Measurements from ENCODE around the gene SERPINE3. TPM values are rescaled to one million over a fixed set of nuclear protein-coding genes. Genes with fewer than 3 reads are reported as not detected.

The SERPINE3 gene
- total and polyA plus RNA-seq, 2 experiments from 2014 or later = 0.17 to 0.31 TPM

DNA sequence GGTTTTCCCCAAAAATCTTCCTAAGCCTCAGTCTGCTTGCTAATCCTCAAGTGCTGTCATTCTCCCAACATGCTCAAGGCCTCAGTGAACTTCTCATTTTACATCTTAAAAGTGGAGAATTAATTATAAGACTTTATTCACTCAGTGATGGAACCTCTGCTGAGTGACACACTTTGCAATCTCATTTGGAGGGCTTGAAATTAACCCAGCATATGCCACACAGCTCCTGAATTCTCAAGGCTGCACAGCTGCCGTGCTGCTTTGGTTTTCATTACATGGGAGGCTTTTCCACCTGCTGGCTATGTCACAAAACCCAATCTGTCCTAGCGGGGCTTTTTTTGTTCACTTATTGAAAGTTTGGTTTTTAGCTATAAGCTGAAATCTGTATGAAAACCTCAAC, 28.3 kb upstream of the SERPINE3 start:
- no peaks in the 10 kb centered on the region for H3K36me3 ChIP-seq (ENCODE audit: insufficient read depth)
- H3K4me1 Mint-ChIP-seq = peaks cover 32% of the 10 kb centered on the region
- H3K4me1 ChIP-seq (ENCODE audit: insufficient read depth) = peaks cover 25% of the 10 kb centered on the region
- no peaks in the 10 kb centered on the region for H3F3A ChIP-seq (replicated peaks; ENCODE audit: low read depth)
- peak overlapping the region; percentile 8; the same call in 1 of the 2 replicates for H2AFZ ChIP-seq
- no peaks in the 10 kb centered on the region for H4K20me1 ChIP-seq (replicated peaks; ENCODE audit: insufficient read depth)
- 0 out of 2 replicates have a peak overlapping the region, but pooled peaks have one; percentile 6 for H3K4me2 ChIP-seq
- no peak for DNase-seq (ENCODE audit: low spot score)
- ATAC-seq = no peak; the same call in 2 of the 3 replicates
- H3K27me3 Mint-ChIP-seq (ENCODE audit: insufficient read depth, low read depth, poor library complexity) = peaks cover 11% of the 10 kb centered on the region
- no peak overlapping the region for H3K4me3 Mint-ChIP-seq
- H3K27ac Mint-ChIP-seq = no peak overlapping the region
- TF ChIP-seq, protein P1, sequence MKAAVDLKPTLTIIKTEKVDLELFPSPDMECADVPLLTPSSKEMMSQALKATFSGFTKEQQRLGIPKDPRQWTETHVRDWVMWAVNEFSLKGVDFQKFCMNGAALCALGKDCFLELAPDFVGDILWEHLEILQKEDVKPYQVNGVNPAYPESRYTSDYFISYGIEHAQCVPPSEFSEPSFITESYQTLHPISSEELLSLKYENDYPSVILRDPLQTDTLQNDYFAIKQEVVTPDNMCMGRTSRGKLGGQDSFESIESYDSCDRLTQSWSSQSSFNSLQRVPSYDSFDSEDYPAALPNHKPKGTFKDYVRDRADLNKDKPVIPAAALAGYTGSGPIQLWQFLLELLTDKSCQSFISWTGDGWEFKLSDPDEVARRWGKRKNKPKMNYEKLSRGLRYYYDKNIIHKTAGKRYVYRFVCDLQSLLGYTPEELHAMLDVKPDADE (IDR thresholded peaks at IDR 0.05) = no peak
- TF ChIP-seq STAT1 (IDR thresholded peaks at IDR 0.05; ENCODE audit: unreplicated experiment) (no peak), CREB1 (CRISPR knock-in tag; IDR thresholded peaks at IDR 0.05; ENCODE audit: low read depth) (no peak)
- H3K36me3 Mint-ChIP-seq (ENCODE audit: low read depth) = peaks cover 3% of the 10 kb centered on the region; the same call in 2 of the 3 replicates
- H3K79me2 ChIP-seq (replicated peaks; ENCODE audit: insufficient read depth) = no peaks in the 10 kb centered on the region
- H3K27ac ChIP-seq (ENCODE audit: low read depth) = no peak overlapping the region; the same call in 1 of the 2 replicates
- no peak overlapping the region for H3K4me3 ChIP-seq
- H3K9me2 ChIP-seq (ENCODE audit: insufficient read depth) = no peaks in the 10 kb centered on the region
- H3K27me3 ChIP-seq (ENCODE audit: insufficient read depth) = no peaks in the 10 kb centered on the region
- peaks cover 3% of the 10 kb centered on the region; the same call in 2 of the 3 replicates for H3K9me3 Mint-ChIP-seq

DNA sequence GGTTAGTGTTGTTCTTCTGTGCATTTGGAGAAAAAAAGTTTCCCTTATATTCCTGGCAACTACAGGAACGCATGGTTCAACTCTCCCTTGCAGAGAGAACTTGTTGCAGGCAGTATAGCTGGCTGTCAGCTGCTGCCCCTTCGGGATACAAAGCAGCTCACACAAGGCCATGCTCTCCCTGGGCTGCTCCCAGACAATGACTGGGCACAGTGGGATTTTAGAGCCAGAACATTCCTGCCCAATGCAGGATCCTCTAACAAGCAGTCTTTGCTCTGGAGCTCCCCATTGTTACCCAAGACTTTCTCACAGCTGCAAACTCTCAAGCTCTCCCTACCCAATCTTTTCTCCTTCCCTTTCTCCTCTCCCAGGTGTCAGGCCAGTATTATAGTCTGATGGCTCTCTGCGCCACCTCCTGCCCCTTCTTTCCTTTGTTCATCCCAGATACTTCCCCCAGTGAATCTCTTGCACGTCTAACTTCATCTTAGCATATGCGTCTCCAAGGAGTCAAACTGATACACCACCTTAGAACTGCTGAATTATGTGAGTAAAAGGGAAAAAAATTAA, 27.5 kb upstream of the SERPINE3 start:
- no peak overlapping the region for H3K27ac ChIP-seq (ENCODE audit: low read depth)
- no peak for DNase-seq (ENCODE audit: low spot score)
- TF ChIP-seq EZH2phosphoT487 (IDR thresholded peaks at IDR 0.05; ENCODE audit: unreplicated experiment) (no peak), EZH2 (IDR thresholded peaks at IDR 0.05; ENCODE audit: low read depth, unreplicated experiment) (no peak)
- TF ChIP-seq, protein P1 (IDR thresholded peaks at IDR 0.05) = no peak
- TF ChIP-seq, protein P2, sequence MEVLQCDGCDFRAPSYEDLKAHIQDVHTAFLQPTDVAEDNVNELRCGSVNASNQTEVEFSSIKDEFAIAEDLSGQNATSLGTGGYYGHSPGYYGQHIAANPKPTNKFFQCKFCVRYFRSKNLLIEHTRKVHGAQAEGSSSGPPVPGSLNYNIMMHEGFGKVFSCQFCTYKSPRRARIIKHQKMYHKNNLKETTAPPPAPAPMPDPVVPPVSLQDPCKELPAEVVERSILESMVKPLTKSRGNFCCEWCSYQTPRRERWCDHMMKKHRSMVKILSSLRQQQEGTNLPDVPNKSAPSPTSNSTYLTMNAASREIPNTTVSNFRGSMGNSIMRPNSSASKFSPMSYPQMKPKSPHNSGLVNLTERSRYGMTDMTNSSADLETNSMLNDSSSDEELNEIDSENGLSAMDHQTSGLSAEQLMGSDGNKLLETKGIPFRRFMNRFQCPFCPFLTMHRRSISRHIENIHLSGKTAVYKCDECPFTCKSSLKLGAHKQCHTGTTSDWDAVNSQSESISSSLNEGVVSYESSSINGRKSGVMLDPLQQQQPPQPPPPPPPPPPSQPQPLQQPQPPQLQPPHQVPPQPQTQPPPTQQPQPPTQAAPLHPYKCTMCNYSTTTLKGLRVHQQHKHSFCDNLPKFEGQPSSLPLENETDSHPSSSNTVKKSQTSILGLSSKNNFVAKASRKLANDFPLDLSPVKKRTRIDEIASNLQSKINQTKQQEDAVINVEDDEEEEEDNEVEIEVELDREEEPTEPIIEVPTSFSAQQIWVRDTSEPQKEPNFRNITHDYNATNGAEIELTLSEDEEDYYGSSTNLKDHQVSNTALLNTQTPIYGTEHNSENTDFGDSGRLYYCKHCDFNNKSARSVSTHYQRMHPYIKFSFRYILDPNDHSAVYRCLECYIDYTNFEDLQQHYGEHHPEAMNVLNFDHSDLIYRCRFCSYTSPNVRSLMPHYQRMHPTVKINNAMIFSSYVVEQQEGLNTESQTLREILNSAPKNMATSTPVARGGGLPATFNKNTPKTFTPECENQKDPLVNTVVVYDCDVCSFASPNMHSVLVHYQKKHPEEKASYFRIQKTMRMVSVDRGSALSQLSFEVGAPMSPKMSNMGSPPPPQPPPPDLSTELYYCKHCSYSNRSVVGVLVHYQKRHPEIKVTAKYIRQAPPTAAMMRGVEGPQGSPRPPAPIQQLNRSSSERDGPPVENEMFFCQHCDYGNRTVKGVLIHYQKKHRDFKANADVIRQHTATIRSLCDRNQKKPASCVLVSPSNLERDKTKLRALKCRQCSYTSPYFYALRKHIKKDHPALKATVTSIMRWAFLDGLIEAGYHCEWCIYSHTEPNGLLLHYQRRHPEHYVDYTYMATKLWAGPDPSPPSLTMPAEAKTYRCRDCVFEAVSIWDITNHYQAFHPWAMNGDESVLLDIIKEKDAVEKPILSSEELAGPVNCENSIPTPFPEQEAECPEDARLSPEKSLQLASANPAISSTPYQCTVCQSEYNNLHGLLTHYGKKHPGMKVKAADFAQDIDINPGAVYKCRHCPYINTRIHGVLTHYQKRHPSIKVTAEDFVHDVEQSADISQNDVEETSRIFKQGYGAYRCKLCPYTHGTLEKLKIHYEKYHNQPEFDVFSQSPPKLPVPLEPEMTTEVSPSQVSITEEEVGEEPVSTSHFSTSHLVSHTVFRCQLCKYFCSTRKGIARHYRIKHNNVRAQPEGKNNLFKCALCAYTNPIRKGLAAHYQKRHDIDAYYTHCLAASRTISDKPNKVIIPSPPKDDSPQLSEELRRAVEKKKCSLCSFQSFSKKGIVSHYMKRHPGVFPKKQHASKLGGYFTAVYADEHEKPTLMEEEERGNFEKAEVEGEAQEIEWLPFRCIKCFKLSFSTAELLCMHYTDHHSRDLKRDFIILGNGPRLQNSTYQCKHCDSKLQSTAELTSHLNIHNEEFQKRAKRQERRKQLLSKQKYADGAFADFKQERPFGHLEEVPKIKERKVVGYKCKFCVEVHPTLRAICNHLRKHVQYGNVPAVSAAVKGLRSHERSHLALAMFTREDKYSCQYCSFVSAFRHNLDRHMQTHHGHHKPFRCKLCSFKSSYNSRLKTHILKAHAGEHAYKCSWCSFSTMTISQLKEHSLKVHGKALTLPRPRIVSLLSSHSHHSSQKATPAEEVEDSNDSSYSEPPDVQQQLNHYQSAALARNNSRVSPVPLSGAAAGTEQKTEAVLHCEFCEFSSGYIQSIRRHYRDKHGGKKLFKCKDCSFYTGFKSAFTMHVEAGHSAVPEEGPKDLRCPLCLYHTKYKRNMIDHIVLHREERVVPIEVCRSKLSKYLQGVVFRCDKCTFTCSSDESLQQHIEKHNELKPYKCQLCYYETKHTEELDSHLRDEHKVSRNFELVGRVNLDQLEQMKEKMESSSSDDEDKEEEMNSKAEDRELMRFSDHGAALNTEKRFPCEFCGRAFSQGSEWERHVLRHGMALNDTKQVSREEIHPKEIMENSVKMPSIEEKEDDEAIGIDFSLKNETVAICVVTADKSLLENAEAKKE (CRISPR knock-in tag; IDR thresholded peaks at IDR 0.05) = no peak
- TF ChIP-seq, protein P3, sequence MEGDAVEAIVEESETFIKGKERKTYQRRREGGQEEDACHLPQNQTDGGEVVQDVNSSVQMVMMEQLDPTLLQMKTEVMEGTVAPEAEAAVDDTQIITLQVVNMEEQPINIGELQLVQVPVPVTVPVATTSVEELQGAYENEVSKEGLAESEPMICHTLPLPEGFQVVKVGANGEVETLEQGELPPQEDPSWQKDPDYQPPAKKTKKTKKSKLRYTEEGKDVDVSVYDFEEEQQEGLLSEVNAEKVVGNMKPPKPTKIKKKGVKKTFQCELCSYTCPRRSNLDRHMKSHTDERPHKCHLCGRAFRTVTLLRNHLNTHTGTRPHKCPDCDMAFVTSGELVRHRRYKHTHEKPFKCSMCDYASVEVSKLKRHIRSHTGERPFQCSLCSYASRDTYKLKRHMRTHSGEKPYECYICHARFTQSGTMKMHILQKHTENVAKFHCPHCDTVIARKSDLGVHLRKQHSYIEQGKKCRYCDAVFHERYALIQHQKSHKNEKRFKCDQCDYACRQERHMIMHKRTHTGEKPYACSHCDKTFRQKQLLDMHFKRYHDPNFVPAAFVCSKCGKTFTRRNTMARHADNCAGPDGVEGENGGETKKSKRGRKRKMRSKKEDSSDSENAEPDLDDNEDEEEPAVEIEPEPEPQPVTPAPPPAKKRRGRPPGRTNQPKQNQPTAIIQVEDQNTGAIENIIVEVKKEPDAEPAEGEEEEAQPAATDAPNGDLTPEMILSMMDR (conservative IDR thresholded peaks at IDR 0.05; ENCODE audit: low read depth in 2 of 2) = no peak

More for the DNA sequence above, 27.5 kb upstream of the SERPINE3 start:
- no peaks in the 10 kb centered on the region for H3K27me3 ChIP-seq (ENCODE audit: insufficient read depth)
- Mint-ChIP-seq H3K4me3 (no peak overlapping the region; the same call in 2 of the 3 replicates), H3K4me1 (peaks cover 31% of the 10 kb centered on the region), H3K27ac (peak overlapping the region; percentile 49), H3K36me3 (ENCODE audit: low read depth) (peaks cover 3% of the 10 kb centered on the region; the same call in 2 of the 3 replicates), H3K9me3 (peaks cover 3% of the 10 kb centered on the region; the same call in 2 of the 3 replicates), H3K27me3 (ENCODE audit: insufficient read depth, low read depth, poor library complexity) (peaks cover 11% of the 10 kb centered on the region)
- no peak overlapping the region for H3K4me2 ChIP-seq
- ATAC-seq = peak; percentile 95
- no peaks in the 10 kb centered on the region for H3K79me2 ChIP-seq (replicated peaks; ENCODE audit: insufficient read depth)
- H3K9me2 ChIP-seq (ENCODE audit: insufficient read depth) = 0 out of 2 replicates have a peak, but pooled peaks cover 4% of the 10 kb centered on the region
- no peaks in the 10 kb centered on the region for H3K36me3 ChIP-seq (ENCODE audit: insufficient read depth)
- no peak overlapping the region for H2AFZ ChIP-seq
- peaks cover 25% of the 10 kb centered on the region for H3K4me1 ChIP-seq (ENCODE audit: insufficient read depth)
- H4K20me1 ChIP-seq (replicated peaks; ENCODE audit: insufficient read depth) = no peaks in the 10 kb centered on the region
- no peaks in the 10 kb centered on the region for H3F3A ChIP-seq (replicated peaks; ENCODE audit: low read depth)
- H3K4me3 ChIP-seq = no peak overlapping the region
